IMR-90 (cell line): ENCODE measurements around the gene NUDT12. TPM values are rescaled to one million over a fixed set of nuclear protein-coding genes. Genes with fewer than 3 reads are reported as not detected.

Experiments used
- ATAC-seq: fragments of 200-7000 bp; cut with Tn5 transposase; 2 replicates; pipeline ENCODE4 v1.9.1; 2020; ENCODE audit warnings: low read depth, mild to moderate bottlenecking, moderate library complexity
- BruUV-seq: library from RNA; stranded (reverse); fragments of 400-500 nt; replicated peaks from 2 replicates; lab custom pipeline; 2021; lab: Mats Ljungman, UMichigan
- CTCF ChIA-PET: fragments of 300-600 bp; formaldehyde crosslinking; extraction: SDS; loops from one replicate; lab custom pipeline; 2021; ENCODE audit warnings: antibody characterized with exemption; lab: Yijun Ruan, JAX
- POLR2A ChIA-PET: fragments of 300-600 bp; sonication (Branson Sonifier 250); formaldehyde crosslinking; loops from one replicate; lab custom pipeline; 2022; ENCODE audit warnings: antibody characterized with exemption; ENCODE audit not compliant: unreplicated experiment; lab: Charles Lee
- DNase-seq: peaks from one replicate; pipeline ENCODE4 v3.0.0; 2013
- H2AFZ ChIP-seq: replicated peaks from 2 replicates; pipeline ENCODE3; 2013; ENCODE audit warnings: low read length, mild to moderate bottlenecking; ENCODE audit not compliant: poor library complexity
- H2AK5ac ChIP-seq: 2 replicates; pipeline ENCODE4 v1.6.1; 2013; ENCODE audit warnings: low read depth, low read length, inconsistent platforms
- H2AK9ac ChIP-seq: replicated peaks from 2 replicates; pipeline ENCODE3; 2013; ENCODE audit warnings: mild to moderate bottlenecking, low read depth, low read length, moderate library complexity; ENCODE audit not compliant: poor library complexity
- H2BK120ac ChIP-seq: 2 replicates; pipeline ENCODE4 v1.6.1; 2013; ENCODE audit warnings: low read depth, low read length, inconsistent platforms
- H2BK15ac ChIP-seq: 3 replicates; pipeline ENCODE4 v1.6.1; 2013; ENCODE audit warnings: low read depth, low read length, inconsistent platforms
- H2BK20ac ChIP-seq: 2 replicates; pipeline ENCODE4 v1.6.1; 2013; ENCODE audit warnings: low read depth, mild to moderate bottlenecking, inconsistent platforms, low read length, moderate library complexity
- H2BK5ac ChIP-seq: 2 replicates; pipeline ENCODE4 v1.6.1; 2013; ENCODE audit warnings: mild to moderate bottlenecking, low read depth, low read length, inconsistent platforms; ENCODE audit not compliant: poor library complexity, severe bottlenecking
- H3K14ac ChIP-seq: replicated peaks from 2 replicates; pipeline ENCODE4 v1.6.1; 2013; ENCODE audit warnings: low read depth, low read length, inconsistent platforms
- H3K18ac ChIP-seq: 2 replicates; pipeline ENCODE4 v1.6.1; 2013; ENCODE audit warnings: low read depth, low read length, control low read depth
- H3K23ac ChIP-seq: 2 replicates; pipeline ENCODE4 v1.6.1; 2013; ENCODE audit warnings: low read depth, low read length, inconsistent platforms
- H3K27ac ChIP-seq: 2 replicates; pipeline ENCODE4 v1.5.1; 2013; ENCODE audit warnings: mild to moderate bottlenecking, control low read depth, low read length; ENCODE audit not compliant: insufficient read depth
- H3K27me3 ChIP-seq: 2 replicates; pipeline ENCODE4 v1.6.1; 2013; ENCODE audit warnings: low read length; ENCODE audit not compliant: control insufficient read depth, insufficient read depth
- H3K36me3 ChIP-seq: 2 replicates; pipeline ENCODE4 v1.6.1; 2013; ENCODE audit warnings: low read length, mixed read lengths; ENCODE audit not compliant: control insufficient read depth, insufficient read depth
- H3K4ac ChIP-seq: 2 replicates; pipeline ENCODE4 v1.6.1; 2013; ENCODE audit warnings: low read depth, low read length, inconsistent platforms
- H3K4me1 ChIP-seq: 2 replicates; pipeline ENCODE4 v1.6.1; 2013; ENCODE audit warnings: low read length, mixed read lengths; ENCODE audit not compliant: control insufficient read depth, insufficient read depth
- H3K4me2 ChIP-seq: 2 replicates; pipeline ENCODE4 v1.6.1; 2013; ENCODE audit warnings: low read depth, mild to moderate bottlenecking, control low read depth, low read length, moderate library complexity
- H3K4me3 ChIP-seq: 2 replicates; pipeline ENCODE4 v1.5.1; 2013; ENCODE audit warnings: low read depth, mild to moderate bottlenecking, control low read depth, low read length, moderate library complexity; ENCODE audit not compliant: insufficient read depth
- H3K56ac ChIP-seq: 2 replicates; pipeline ENCODE4 v1.6.1; 2013; ENCODE audit warnings: low read length, inconsistent platforms; ENCODE audit not compliant: insufficient read depth; ENCODE audit errors: extremely low read depth
- H3K79me1 ChIP-seq, 2 experiments: 2 replicates each; pipeline ENCODE4 v1.6.1; 2013; ENCODE audit warnings: low read length in 2 of 2, inconsistent platforms in 1 of 2, low read depth in 1 of 2
- H3K9ac ChIP-seq: 2 replicates; pipeline ENCODE4 v1.6.1; 2013; ENCODE audit warnings: low read depth, low read length, control low read depth
- H3K9me1 ChIP-seq: 2 replicates; pipeline ENCODE4 v1.6.1; 2013; ENCODE audit warnings: low read length, inconsistent platforms; ENCODE audit not compliant: insufficient read depth
- H3K9me3 ChIP-seq: 2 replicates; pipeline ENCODE4 v1.6.1; 2013; ENCODE audit warnings: low read length; ENCODE audit not compliant: control insufficient read depth, insufficient read depth
- H4K20me1 ChIP-seq: 2 replicates; pipeline ENCODE4 v1.6.1; 2013; ENCODE audit warnings: low read length, inconsistent platforms; ENCODE audit not compliant: insufficient read depth
- H4K5ac ChIP-seq: 2 replicates; pipeline ENCODE4 v1.6.1; 2013; ENCODE audit warnings: mild to moderate bottlenecking, low read depth, low read length, control low read depth
- H4K8ac ChIP-seq, 2 experiments: 2 replicates each; pipeline ENCODE4 v1.6.1; 2013; ENCODE audit warnings: low read depth in 2 of 2, low read length in 2 of 2, control low read depth in 1 of 2, inconsistent platforms in 1 of 2
- H4K91ac ChIP-seq: 2 replicates; pipeline ENCODE4 v1.6.1; 2013; ENCODE audit warnings: low read depth, low read length, inconsistent platforms; ENCODE audit not compliant: insufficient read depth
- BHLHE40 ChIP-seq: fragments of 150-350 bp; IDR thresholded peaks from 2 replicates; pipeline ENCODE4 v1.6.1; 2016; ENCODE audit warnings: mild to moderate bottlenecking, low read depth, low read length
- CEBPB ChIP-seq: IDR thresholded peaks from 2 replicates; pipeline ENCODE4 v1.6.1; 2012; ENCODE audit warnings: low read depth, low read length, improper control_type of control experiment
- CHD1 ChIP-seq: IDR thresholded peaks from 2 replicates; pipeline ENCODE4 v1.6.1; 2012; ENCODE audit warnings: low read depth, low read length, improper control_type of control experiment
- FOS ChIP-seq: fragments of 150-350 bp; IDR thresholded peaks from 2 replicates; pipeline ENCODE4 v1.6.1; 2016; ENCODE audit warnings: low read depth, low read length
- MAFK ChIP-seq: IDR thresholded peaks from 2 replicates; pipeline ENCODE4 v1.6.1; 2012; ENCODE audit warnings: low read depth, low read length, improper control_type of control experiment
- MAZ ChIP-seq: IDR thresholded peaks from 2 replicates; pipeline ENCODE4 v1.6.1; 2012; ENCODE audit warnings: low read depth, mild to moderate bottlenecking, low read length, improper control_type of control experiment, moderate library complexity, borderline replicate concordance
- MXI1 ChIP-seq: IDR thresholded peaks from 2 replicates; pipeline ENCODE4 v1.6.1; 2012; ENCODE audit warnings: low read depth, mild to moderate bottlenecking, low read length, moderate library complexity, borderline replicate concordance
- NFE2L2 ChIP-seq: fragments of 150-350 bp; IDR thresholded peaks from 2 replicates; pipeline ENCODE4 v1.6.1; 2016; ENCODE audit warnings: low read depth, mild to moderate bottlenecking, low read length
- RAD21 ChIP-seq: IDR thresholded peaks from 2 replicates; pipeline ENCODE4 v1.6.1; 2012; ENCODE audit warnings: low read length, improper control_type of control experiment
- RCOR1 ChIP-seq: IDR thresholded peaks from 2 replicates; pipeline ENCODE4 v1.6.1; 2012; ENCODE audit warnings: mild to moderate bottlenecking, low read length, improper control_type of control experiment; ENCODE audit not compliant: insufficient replicate concordance
- SMC3 ChIP-seq: fragments of 150-350 bp; IDR thresholded peaks from 2 replicates; pipeline ENCODE4 v1.6.1; 2016; ENCODE audit warnings: low read depth, mild to moderate bottlenecking, antibody characterized with exemption, low read length, moderate library complexity
- USF2 ChIP-seq: fragments of 150-350 bp; IDR thresholded peaks from 2 replicates; pipeline ENCODE4 v1.6.1; 2017; ENCODE audit warnings: mild to moderate bottlenecking, antibody characterized with exemption, low read length, low read depth
- WGBS, 2 experiments: methylation state at CpG; one replicate each; pipeline versions ENCODE4 v1.1.5 to v1.1.7; 2013; ENCODE audit warnings: missing lambda C conversion rate in 2 of 2; ENCODE audit not compliant: insufficient read length in 1 of 2; ENCODE audit errors: extremely low coverage in 2 of 2; 5-methylcytosine and 5-hydroxymethylcytosine counted together
- dilution Hi-C: fragments of 300-500 bp; cut with HindIII; formaldehyde crosslinking; loops from one replicate; pipeline ENCODE4 v1.14.3; 2018; ENCODE audit warnings: low sequenced_read_pairs; ENCODE audit not compliant: unreplicated experiment
- in situ Hi-C: fragments of 300-500 bp; cut with MboI; formaldehyde crosslinking; loops from 3 replicates; pipeline ENCODE4 v1.14.3; 2019; ENCODE audit warnings: low sequenced_read_pairs, inconsistent platforms, mixed read lengths
- intact Hi-C: fragments of 100-400 bp; cut with micrococcal nuclease; formaldehyde crosslinking; loops from 2 replicates; pipeline ENCODE4 v1.10.0; 2022
- polyA plus RNA-seq, 3 experiments: library from polyadenylated mRNA; depleted of rRNA; stranded (reverse); fragments of >200 nt; gene quantifications; 2 replicates each; pipeline ENCODE4 v1.2.3, GENCODE V29; 2012; ENCODE audit warnings: low replicate concordance in 1 of 3
- total RNA-seq: library from RNA; depleted of rRNA; stranded (reverse); fragments of >200 nt; gene quantifications from 2 replicates; pipeline ENCODE4 v1.2.3, GENCODE V29; 2012
- TF ChIP-seq, protein P1 (sequence below): conservative IDR thresholded peaks from 2 replicates; pipeline ENCODE4 v1.5.1; 2012; ENCODE audit warnings: mild to moderate bottlenecking, low read depth, low read length, improper control_type of control experiment

NUDT12 gene
- total and polyA plus RNA-seq, 2 of the 4 experiments (the other 2 are of a cell fraction) = 3.7 to 5.9 TPM

GRCh38 chr5:103512500-103512899 is 50.1 kb downstream of the NUDT12 start:
- Histone ChIP-seq H3K4me2 (no peak overlapping the region), H2BK20ac (no peak overlapping the region), H3K56ac (no peak overlapping the region), H2AK5ac (no peak overlapping the region), H3K14ac (no peak overlapping the region), H4K20me1 (no peaks in the 10 kb centered on the region), H3K18ac (no peak overlapping the region), H3K9me1 (no peaks in the 10 kb centered on the region), H3K36me3 (no peaks in the 10 kb centered on the region), H4K5ac (no peak overlapping the region), H4K8ac (no peak overlapping the region), H3K9ac (no peak overlapping the region), H3K4ac (no peak overlapping the region), H3K23ac (no peak overlapping the region), H3K27me3 (peaks cover 2% of the 10 kb centered on the region; the same call in 1 of the 2 replicates), H2BK5ac (no peak overlapping the region), H2AFZ (no peak overlapping the region), H3K79me1 (no peaks in the 10 kb centered on the region), H3K27ac (no peak overlapping the region), H2AK9ac (no peak overlapping the region), H4K91ac (no peak overlapping the region), H2BK15ac (no peak overlapping the region), H3K9me3 (no peaks in the 10 kb centered on the region), H2BK120ac (no peak overlapping the region), H3K4me1 (no peaks in the 10 kb centered on the region), H3K4me3 (no peak overlapping the region)
- DNase-seq (no peak), ATAC-seq (no peak)
- in situ Hi-C loops = no loop called here
- CTCF ChIA-PET = interaction anchor here (0.7 kb wide), 1 partner anchor 607 kb away, joined by 3 read pairs; no protein-coding TSS in a partner anchor
- intact Hi-C loops = no loop called here
- BruUV-seq = no TSS peak
- WGBS, 2 experiments = no CpG with 5 or more reads among the region's 2 CpGs
- TF ChIP-seq MAFK (no peak), FOS (no peak), BHLHE40 (no peak), USF2 (no peak), RAD21 (no peak), NFE2L2 (no peak), MAZ (no peak), MXI1 (no peak), CHD1 (no peak), CEBPB (no peak), SMC3 (no peak), RCOR1 (no peak)
- TF ChIP-seq, protein P1, sequence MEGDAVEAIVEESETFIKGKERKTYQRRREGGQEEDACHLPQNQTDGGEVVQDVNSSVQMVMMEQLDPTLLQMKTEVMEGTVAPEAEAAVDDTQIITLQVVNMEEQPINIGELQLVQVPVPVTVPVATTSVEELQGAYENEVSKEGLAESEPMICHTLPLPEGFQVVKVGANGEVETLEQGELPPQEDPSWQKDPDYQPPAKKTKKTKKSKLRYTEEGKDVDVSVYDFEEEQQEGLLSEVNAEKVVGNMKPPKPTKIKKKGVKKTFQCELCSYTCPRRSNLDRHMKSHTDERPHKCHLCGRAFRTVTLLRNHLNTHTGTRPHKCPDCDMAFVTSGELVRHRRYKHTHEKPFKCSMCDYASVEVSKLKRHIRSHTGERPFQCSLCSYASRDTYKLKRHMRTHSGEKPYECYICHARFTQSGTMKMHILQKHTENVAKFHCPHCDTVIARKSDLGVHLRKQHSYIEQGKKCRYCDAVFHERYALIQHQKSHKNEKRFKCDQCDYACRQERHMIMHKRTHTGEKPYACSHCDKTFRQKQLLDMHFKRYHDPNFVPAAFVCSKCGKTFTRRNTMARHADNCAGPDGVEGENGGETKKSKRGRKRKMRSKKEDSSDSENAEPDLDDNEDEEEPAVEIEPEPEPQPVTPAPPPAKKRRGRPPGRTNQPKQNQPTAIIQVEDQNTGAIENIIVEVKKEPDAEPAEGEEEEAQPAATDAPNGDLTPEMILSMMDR = no peak
- POLR2A ChIA-PET = no interaction called here
- dilution Hi-C loops = no loop called here
